HG03342 (cell line): Measurements from ENCODE around the gene NFKBIL1.

Experiments used
- ATAC-seq: cut with Tn5 transposase; IDR thresholded peaks from one replicate; pipeline ENCODE4 v1.9.1; 2021; ENCODE audit warnings: mild to moderate bottlenecking, moderate library complexity; ENCODE audit not compliant: unreplicated experiment

The NFKBIL1 gene

GRCh38 chr6:31559606-31559957, 12.2 kb downstream of the NFKBIL1 start:
- ATAC-seq: no peak

GRCh38 chr6:31559958-31560696, 12.7 kb downstream of the NFKBIL1 start:
- ATAC-seq: peak; percentile 48

DNA sequence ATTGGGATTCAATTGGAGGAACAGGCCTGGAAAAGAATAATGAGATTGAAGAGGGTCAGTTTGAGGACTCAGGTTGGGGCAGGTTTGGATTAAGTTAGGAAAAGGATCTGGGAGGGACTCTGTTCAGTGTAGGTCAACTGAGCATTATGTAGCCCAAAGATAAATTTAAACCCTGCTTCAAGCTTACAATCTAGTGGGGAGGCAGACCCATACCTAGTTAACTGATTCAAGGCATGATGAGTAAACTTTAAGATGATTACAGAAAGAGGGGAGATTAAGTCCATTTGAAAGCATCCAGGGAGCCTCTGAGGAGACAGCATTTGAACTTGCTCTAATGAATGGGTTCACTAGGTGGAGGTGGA, 13.3 kb downstream of the NFKBIL1 start:
- no peak for ATAC-seq

- no peak for ATAC-seq
Measured at GRCh38 chr6:31567531-31568370, 20.3 kb downstream of the NFKBIL1 start.

- ATAC-seq: peak; percentile 62
Measured at GRCh38 chr6:31568537-31568961, 21.1 kb downstream of the NFKBIL1 start.

GRCh38 chr6:31569861-31570536, 22.6 kb downstream of the NFKBIL1 start:
- no peak for ATAC-seq

GRCh38 chr6:31572041-31572911, 24.9 kb downstream of the NFKBIL1 start, which contains the start of gene LTA:
TSS of gene LTA (plus strand) at chr6:31572289. CDS start at chr6:31572743, 454 bp downstream.
- peak; percentile 46 for ATAC-seq

DNA sequence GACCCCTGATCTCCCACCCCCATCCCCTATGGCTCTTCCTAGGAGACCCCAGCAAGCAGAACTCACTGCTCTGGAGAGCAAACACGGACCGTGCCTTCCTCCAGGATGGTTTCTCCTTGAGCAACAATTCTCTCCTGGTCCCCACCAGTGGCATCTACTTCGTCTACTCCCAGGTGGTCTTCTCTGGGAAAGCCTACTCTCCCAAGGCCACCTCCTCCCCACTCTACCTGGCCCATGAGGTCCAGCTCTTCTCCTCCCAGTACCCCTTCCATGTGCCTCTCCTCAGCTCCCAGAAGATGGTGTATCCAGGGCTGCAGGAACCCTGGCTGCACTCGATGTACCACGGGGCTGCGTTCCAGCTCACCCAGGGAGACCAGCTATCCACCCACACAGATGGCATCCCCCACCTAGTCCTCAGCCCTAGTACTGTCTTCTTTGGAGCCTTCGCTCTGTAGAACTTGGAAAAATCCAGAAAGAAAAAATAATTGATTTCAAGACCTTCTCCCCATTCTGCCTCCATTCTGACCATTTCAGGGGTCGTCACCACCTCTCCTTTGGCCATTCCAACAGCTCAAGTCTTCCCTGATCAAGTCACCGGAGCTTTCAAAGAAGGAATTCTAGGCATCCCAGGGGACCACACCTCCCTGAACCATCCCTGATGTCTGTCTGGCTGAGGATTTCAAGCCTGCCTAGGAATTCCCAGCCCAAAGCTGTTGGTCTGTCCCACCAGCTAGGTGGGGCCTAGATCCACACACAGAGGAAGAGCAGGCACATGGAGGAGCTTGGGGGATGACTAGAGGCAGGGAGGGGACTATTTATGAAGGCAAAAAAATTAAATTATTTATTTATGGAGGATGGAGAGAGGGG, 26.1 kb downstream of the NFKBIL1 start:
- no peak for ATAC-seq

GRCh38 chr6:31574106-31575061, 27.0 kb downstream of the NFKBIL1 start:
- ATAC-seq: no peak

- no peak for ATAC-seq
Measured at GRCh38 chr6:31575335-31575901, 28.0 kb downstream of the NFKBIL1 start, which contains the start of gene TNF. TSS of gene TNF (plus strand) at chr6:31575565. CDS start at chr6:31575742, 177 bp downstream.

- no peak for ATAC-seq
Measured at GRCh38 chr6:31575952-31576685, 28.7 kb downstream of the NFKBIL1 start.

DNA sequence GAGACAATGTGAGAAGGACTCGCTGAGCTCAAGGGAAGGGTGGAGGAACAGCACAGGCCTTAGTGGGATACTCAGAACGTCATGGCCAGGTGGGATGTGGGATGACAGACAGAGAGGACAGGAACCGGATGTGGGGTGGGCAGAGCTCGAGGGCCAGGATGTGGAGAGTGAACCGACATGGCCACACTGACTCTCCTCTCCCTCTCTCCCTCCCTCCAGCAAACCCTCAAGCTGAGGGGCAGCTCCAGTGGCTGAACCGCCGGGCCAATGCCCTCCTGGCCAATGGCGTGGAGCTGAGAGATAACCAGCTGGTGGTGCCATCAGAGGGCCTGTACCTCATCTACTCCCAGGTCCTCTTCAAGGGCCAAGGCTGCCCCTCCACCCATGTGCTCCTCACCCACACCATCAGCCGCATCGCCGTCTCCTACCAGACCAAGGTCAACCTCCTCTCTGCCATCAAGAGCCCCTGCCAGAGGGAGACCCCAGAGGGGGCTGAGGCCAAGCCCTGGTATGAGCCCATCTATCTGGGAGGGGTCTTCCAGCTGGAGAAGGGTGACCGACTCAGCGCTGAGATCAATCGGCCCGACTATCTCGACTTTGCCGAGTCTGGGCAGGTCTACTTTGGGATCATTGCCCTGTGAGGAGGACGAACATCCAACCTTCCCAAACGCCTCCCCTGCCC, 29.6 kb downstream of the NFKBIL1 start:
- no peak for ATAC-seq

DNA sequence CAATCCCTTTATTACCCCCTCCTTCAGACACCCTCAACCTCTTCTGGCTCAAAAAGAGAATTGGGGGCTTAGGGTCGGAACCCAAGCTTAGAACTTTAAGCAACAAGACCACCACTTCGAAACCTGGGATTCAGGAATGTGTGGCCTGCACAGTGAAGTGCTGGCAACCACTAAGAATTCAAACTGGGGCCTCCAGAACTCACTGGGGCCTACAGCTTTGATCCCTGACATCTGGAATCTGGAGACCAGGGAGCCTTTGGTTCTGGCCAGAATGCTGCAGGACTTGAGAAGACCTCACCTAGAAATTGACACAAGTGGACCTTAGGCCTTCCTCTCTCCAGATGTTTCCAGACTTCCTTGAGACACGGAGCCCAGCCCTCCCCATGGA, 30.2 kb downstream of the NFKBIL1 start:
- ATAC-seq: no peak

DNA sequence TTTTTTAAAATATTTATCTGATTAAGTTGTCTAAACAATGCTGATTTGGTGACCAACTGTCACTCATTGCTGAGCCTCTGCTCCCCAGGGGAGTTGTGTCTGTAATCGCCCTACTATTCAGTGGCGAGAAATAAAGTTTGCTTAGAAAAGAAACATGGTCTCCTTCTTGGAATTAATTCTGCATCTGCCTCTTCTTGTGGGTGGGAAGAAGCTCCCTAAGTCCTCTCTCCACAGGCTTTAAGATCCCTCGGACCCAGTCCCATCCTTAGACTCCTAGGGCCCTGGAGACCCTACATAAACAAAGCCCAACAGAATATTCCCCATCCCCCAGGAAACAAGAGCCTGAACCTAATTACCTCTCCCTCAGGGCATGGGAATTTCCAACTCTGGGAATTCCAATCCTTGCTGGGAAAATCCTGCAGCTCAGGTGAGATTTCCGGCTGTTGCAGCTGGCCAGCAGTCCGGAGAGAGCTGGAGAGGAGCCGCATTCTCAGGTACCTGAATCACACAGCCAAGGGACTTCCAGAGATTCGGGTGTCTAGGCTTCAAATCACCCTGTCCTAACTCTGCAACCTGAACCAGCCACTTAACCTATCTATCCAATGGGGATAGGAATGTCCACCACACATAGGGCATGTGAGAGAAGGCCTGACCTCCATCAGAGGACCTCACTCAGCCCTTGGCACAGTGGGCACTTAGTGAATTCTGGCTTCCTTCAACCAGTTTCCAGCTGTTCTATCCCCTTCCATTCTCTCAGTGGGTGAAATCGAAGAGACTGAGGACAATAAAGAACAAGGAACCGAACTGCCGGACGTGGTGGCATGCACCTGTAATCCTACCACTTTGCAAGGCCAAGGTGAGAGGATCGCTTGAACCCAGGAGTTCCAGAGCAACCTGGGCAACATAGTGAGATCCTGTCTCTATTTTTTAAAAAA, 31.0 kb downstream of the NFKBIL1 start:
- no peak for ATAC-seq

GRCh38 chr6:31579119-31579505, 31.7 kb downstream of the NFKBIL1 start:
- ATAC-seq: no peak
